GM23338 (cell line): ENCODE results near the gene XPC. TPM values are rescaled to one million over a fixed set of nuclear protein-coding genes. Genes with fewer than 3 reads are reported as not detected.

Experiments used
- ATAC-seq: fragments of 200-7000 bp; cut with Tn5 transposase; 3 replicates; pipeline ENCODE4 v1.9.1; 2020
- DNase-seq: peaks from one replicate; pipeline ENCODE4 v3.0.0-alpha.2; 2015; ENCODE audit warnings: low spot score
- H2AFZ ChIP-seq: fragments of 200-600 bp; sonication (generic); 2 replicates; pipeline ENCODE4 v1.8.0; 2016; ENCODE audit warnings: antibody characterized with exemption, mild to moderate bottlenecking, moderate library complexity
- H3F3A ChIP-seq: fragments of 200-600 bp; sonication (generic); replicated peaks from 2 replicates; pipeline ENCODE4 v1.8.0; 2017; ENCODE audit warnings: antibody characterized with exemption, mixed run types, low read depth
- H3K27ac ChIP-seq: fragments of 200-600 bp; sonication (generic); 2 replicates; pipeline ENCODE4 v1.6.1; 2016; ENCODE audit warnings: low read depth
- H3K27me3 ChIP-seq: fragments of 200-600 bp; sonication (generic); 2 replicates; pipeline ENCODE4 v1.8.0; 2016; ENCODE audit warnings: mild to moderate bottlenecking, mixed run types, moderate library complexity; ENCODE audit not compliant: insufficient read depth
- H3K36me3 ChIP-seq: fragments of 200-600 bp; sonication (generic); 2 replicates; pipeline ENCODE4 v1.8.0; 2016; ENCODE audit warnings: mild to moderate bottlenecking; ENCODE audit not compliant: insufficient read depth
- H3K4me1 ChIP-seq: fragments of 200-600 bp; sonication (generic); 2 replicates; pipeline ENCODE4 v1.8.0; 2016; ENCODE audit warnings: mild to moderate bottlenecking, moderate library complexity; ENCODE audit not compliant: insufficient read depth
- H3K4me2 ChIP-seq: fragments of 200-600 bp; sonication (generic); 2 replicates; pipeline ENCODE4 v1.7.1; 2017; ENCODE audit warnings: mixed run types
- H3K4me3 ChIP-seq: fragments of 200-600 bp; sonication (generic); 2 replicates; pipeline ENCODE4 v1.6.1; 2016; ENCODE audit warnings: mixed run types
- H3K79me2 ChIP-seq: fragments of 200-600 bp; sonication (generic); replicated peaks from 2 replicates; pipeline ENCODE4 v1.8.0; 2017; ENCODE audit warnings: mild to moderate bottlenecking; ENCODE audit not compliant: insufficient read depth
- H3K9me2 ChIP-seq: fragments of 200-600 bp; sonication (generic); 2 replicates; pipeline ENCODE4 v1.8.0; 2017; ENCODE audit not compliant: insufficient read depth
- H4K20me1 ChIP-seq: fragments of 200-600 bp; sonication (generic); replicated peaks from 2 replicates; pipeline ENCODE4 v1.8.0; 2017; ENCODE audit warnings: mild to moderate bottlenecking; ENCODE audit not compliant: insufficient read depth
- H3K27ac Mint-ChIP-seq: 2 replicates; pipeline ENCODE4 v1.8.0; 2020; ENCODE audit warnings: inconsistent platforms, mild to moderate bottlenecking, moderate library complexity, mixed read lengths
- H3K27me3 Mint-ChIP-seq: 3 replicates; pipeline ENCODE4 v1.8.0; 2022; ENCODE audit warnings: low read depth, mild to moderate bottlenecking, moderate library complexity, mixed read lengths, inconsistent platforms; ENCODE audit not compliant: insufficient read depth, poor library complexity
- H3K36me3 Mint-ChIP-seq: 3 replicates; pipeline ENCODE4 v1.8.0; 2021; ENCODE audit warnings: low read depth, mild to moderate bottlenecking, inconsistent platforms, moderate library complexity, mixed read lengths
- H3K4me1 Mint-ChIP-seq: 3 replicates; pipeline ENCODE4 v1.8.0; 2020; ENCODE audit warnings: mild to moderate bottlenecking, inconsistent platforms, mixed read lengths
- H3K4me3 Mint-ChIP-seq: 3 replicates; pipeline ENCODE4 v1.8.0; 2021; ENCODE audit warnings: moderate library complexity, mild to moderate bottlenecking, inconsistent platforms, mixed read lengths
- H3K9me3 Mint-ChIP-seq: 3 replicates; pipeline ENCODE4 v1.8.0; 2020; ENCODE audit warnings: moderate library complexity, mild to moderate bottlenecking, inconsistent platforms, mixed read lengths
- EZH2 ChIP-seq: fragments of 200-600 bp; sonication (generic); IDR thresholded peaks from one replicate; pipeline ENCODE4 v1.8.0; 2017; ENCODE audit warnings: antibody characterized with exemption, mild to moderate bottlenecking, low read depth; ENCODE audit not compliant: unreplicated experiment
- EZH2phosphoT487 ChIP-seq: fragments of 200-600 bp; sonication (generic); IDR thresholded peaks from one replicate; pipeline ENCODE4 v1.8.1; 2018; ENCODE audit warnings: antibody characterized with exemption; ENCODE audit not compliant: unreplicated experiment
- JUNB ChIP-seq: IDR thresholded peaks from one replicate; pipeline ENCODE4 v1.6.1; 2016; ENCODE audit warnings: antibody characterized with exemption; ENCODE audit not compliant: unreplicated experiment
- NANOG ChIP-seq: IDR thresholded peaks from 2 replicates; pipeline ENCODE4 v1.6.1; 2016; ENCODE audit warnings: antibody characterized with exemption, borderline replicate concordance
- POLR2AphosphoS5 ChIP-seq: IDR thresholded peaks from 2 replicates; pipeline ENCODE4 v1.6.1; 2016; ENCODE audit warnings: antibody characterized with exemption, low read depth
- polyA plus RNA-seq: library from polyadenylated mRNA; unstranded; fragments of >200 nt; fragmentation: Nextera tagmentation; extraction: Ambion mirVana; gene quantifications from 2 replicates; pipeline ENCODE4 v1.2.1, GENCODE V29; 2016
- total RNA-seq: library from RNA; depleted of rRNA; stranded (reverse); fragments of >200 nt; shearing (Covaris generic); gene quantifications from 2 replicates; pipeline ENCODE4 v1.2.3, GENCODE V29; 2014
- TF ChIP-seq, protein P1 (sequence below), 2 experiments: fragments of 200-600 bp in 1 of 2; sonication (generic) in 1 of 2; conservative IDR thresholded peaks; 2 replicates each; pipeline versions ENCODE4 v1.5.1 to v1.6.1; 2016 to 2017; ENCODE audit warnings: antibody characterized with exemption in 2 of 2, low read depth in 2 of 2, mild to moderate bottlenecking in 2 of 2, moderate library complexity in 1 of 2
- TF ChIP-seq, protein P2 (sequence below): IDR thresholded peaks from one replicate; pipeline ENCODE4 v1.6.1; 2018; ENCODE audit warnings: antibody characterized with exemption; ENCODE audit not compliant: unreplicated experiment
- TF ChIP-seq, protein P3 (sequence below): IDR thresholded peaks from 2 replicates; pipeline ENCODE4 v1.6.1; 2016; ENCODE audit warnings: antibody characterized with exemption

Gene XPC
- total and polyA plus RNA-seq, 2 experiments from 2014 or later, result 34.9 to 41.5 TPM

DNA sequence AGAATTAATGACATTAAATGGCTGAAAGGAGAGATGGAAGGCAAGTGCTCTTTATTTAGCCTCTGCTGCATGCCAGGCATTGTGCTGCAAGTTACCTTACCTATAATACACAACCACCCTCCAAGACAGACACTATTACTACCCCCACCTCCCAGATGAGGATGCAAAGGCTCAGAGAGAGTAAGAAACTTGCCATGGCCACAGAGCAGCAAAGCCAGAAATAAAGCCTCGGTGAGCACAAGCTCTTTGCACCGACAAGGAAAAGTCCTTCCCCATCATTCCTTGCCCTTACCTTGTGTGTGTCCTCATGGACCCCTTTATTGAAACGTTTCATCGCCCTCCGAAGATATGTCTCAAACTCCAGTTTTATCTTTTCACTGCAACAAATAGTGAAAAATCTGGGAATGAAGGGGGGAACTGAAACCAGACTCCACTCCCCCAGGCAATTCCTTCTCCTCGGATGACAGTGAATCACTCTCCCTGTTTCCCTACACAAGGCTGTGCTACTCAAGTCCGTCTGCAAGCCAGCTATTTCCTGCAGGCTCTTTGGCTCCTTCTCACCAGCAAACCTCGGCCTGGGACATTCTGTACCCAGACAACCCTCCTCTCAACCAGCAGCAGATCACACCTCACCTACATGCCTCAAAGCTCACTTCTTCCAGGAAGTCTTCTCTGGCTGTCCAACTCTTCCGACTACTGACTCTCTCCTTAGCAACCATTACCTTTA lies 11.4 kb downstream of the XPC start (continued):
- no peak for TF ChIP-seq EZH2
- no peak for TF ChIP-seq POLR2AphosphoS5
- TF ChIP-seq, protein P1, sequence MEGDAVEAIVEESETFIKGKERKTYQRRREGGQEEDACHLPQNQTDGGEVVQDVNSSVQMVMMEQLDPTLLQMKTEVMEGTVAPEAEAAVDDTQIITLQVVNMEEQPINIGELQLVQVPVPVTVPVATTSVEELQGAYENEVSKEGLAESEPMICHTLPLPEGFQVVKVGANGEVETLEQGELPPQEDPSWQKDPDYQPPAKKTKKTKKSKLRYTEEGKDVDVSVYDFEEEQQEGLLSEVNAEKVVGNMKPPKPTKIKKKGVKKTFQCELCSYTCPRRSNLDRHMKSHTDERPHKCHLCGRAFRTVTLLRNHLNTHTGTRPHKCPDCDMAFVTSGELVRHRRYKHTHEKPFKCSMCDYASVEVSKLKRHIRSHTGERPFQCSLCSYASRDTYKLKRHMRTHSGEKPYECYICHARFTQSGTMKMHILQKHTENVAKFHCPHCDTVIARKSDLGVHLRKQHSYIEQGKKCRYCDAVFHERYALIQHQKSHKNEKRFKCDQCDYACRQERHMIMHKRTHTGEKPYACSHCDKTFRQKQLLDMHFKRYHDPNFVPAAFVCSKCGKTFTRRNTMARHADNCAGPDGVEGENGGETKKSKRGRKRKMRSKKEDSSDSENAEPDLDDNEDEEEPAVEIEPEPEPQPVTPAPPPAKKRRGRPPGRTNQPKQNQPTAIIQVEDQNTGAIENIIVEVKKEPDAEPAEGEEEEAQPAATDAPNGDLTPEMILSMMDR (conservative IDR thresholded peaks at IDR 0.05; ENCODE audit: low read depth in 2 of 2), result no peak
- TF ChIP-seq NANOG, result no peak

DNA sequence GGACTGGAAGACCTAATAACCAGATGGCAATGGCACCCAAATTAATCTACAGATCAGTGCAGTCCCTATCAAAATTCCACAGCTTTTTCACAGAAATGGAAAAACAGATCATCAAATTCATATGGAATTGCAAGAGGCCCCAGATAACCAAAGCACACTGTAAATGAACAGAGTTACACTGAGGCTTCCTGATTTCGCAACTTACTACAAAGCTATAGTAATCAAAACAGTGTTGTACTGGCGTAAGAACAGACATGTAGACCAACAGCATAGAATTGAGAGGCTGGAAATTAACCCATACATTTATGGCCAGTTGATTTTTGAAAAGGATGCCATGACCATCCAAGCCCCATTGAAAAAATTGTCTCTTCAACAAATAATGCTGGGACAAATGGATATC lies 16.2 kb downstream of the XPC start:
- no peaks in the 10 kb centered on the region for H3K4me1 ChIP-seq
- H3K36me3 Mint-ChIP-seq, result peaks cover 94% of the 10 kb centered on the region
- H3K27me3 Mint-ChIP-seq, result peaks cover 2% of the 10 kb centered on the region
- no peak for ATAC-seq
- no peak overlapping the region for H3K4me2 ChIP-seq
- H4K20me1 ChIP-seq, result 0 out of 2 replicates have a peak, but pooled peaks cover 3% of the 10 kb centered on the region
- H3F3A ChIP-seq, result no peaks in the 10 kb centered on the region
- H3K9me2 ChIP-seq, result no peaks in the 10 kb centered on the region
- no peak for TF ChIP-seq POLR2AphosphoS5
- TF ChIP-seq, protein P2, sequence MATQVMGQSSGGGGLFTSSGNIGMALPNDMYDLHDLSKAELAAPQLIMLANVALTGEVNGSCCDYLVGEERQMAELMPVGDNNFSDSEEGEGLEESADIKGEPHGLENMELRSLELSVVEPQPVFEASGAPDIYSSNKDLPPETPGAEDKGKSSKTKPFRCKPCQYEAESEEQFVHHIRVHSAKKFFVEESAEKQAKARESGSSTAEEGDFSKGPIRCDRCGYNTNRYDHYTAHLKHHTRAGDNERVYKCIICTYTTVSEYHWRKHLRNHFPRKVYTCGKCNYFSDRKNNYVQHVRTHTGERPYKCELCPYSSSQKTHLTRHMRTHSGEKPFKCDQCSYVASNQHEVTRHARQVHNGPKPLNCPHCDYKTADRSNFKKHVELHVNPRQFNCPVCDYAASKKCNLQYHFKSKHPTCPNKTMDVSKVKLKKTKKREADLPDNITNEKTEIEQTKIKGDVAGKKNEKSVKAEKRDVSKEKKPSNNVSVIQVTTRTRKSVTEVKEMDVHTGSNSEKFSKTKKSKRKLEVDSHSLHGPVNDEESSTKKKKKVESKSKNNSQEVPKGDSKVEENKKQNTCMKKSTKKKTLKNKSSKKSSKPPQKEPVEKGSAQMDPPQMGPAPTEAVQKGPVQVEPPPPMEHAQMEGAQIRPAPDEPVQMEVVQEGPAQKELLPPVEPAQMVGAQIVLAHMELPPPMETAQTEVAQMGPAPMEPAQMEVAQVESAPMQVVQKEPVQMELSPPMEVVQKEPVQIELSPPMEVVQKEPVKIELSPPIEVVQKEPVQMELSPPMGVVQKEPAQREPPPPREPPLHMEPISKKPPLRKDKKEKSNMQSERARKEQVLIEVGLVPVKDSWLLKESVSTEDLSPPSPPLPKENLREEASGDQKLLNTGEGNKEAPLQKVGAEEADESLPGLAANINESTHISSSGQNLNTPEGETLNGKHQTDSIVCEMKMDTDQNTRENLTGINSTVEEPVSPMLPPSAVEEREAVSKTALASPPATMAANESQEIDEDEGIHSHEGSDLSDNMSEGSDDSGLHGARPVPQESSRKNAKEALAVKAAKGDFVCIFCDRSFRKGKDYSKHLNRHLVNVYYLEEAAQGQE, result no peak
- TF ChIP-seq, protein P1 (conservative IDR thresholded peaks at IDR 0.05; ENCODE audit: low read depth in 2 of 2), result no peak
- TF ChIP-seq JUNB, result no peak
- TF ChIP-seq EZH2phosphoT487, result no peak
- TF ChIP-seq, protein P3, sequence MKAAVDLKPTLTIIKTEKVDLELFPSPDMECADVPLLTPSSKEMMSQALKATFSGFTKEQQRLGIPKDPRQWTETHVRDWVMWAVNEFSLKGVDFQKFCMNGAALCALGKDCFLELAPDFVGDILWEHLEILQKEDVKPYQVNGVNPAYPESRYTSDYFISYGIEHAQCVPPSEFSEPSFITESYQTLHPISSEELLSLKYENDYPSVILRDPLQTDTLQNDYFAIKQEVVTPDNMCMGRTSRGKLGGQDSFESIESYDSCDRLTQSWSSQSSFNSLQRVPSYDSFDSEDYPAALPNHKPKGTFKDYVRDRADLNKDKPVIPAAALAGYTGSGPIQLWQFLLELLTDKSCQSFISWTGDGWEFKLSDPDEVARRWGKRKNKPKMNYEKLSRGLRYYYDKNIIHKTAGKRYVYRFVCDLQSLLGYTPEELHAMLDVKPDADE, result no peak
- TF ChIP-seq EZH2, result no peak
- H3K36me3 ChIP-seq, result peaks cover 57% of the 10 kb centered on the region
- no peak overlapping the region for H3K4me3 ChIP-seq
- H3K4me3 Mint-ChIP-seq, result no peak overlapping the region
- no peak overlapping the region for H3K27ac ChIP-seq
- no peak overlapping the region for H3K27ac Mint-ChIP-seq
- H3K4me1 Mint-ChIP-seq, result no peaks in the 10 kb centered on the region
- 0 out of 2 replicates have a peak, but pooled peaks cover 3% of the 10 kb centered on the region for H3K79me2 ChIP-seq
- DNase-seq, result no peak
- H3K9me3 Mint-ChIP-seq, result peaks cover 7% of the 10 kb centered on the region; the same call in 2 of the 3 replicates
- no peak overlapping the region for H2AFZ ChIP-seq
- H3K27me3 ChIP-seq, result no peaks in the 10 kb centered on the region
